H1 (cell line): ENCODE data around the gene DHCR24.

Experiments used
- ASH2L ChIP-seq: fragments of 200-600, 300-600 bp; sonication (generic); IDR thresholded peaks from one replicate; pipeline ENCODE4 v1.7.1; 2017; ENCODE audit warnings: low read length
- BCL11A ChIP-seq, 2 experiments: IDR thresholded peaks; one replicate each; pipeline ENCODE4 v1.6.1; 2011; ENCODE audit warnings: low read depth in 2 of 2, low read length in 2 of 2, mild to moderate bottlenecking in 2 of 2
- EZH2 ChIP-seq: fragments of 200-600 bp; sonication (generic); IDR thresholded peaks from 2 replicates; pipeline ENCODE4 v1.7.1; 2012; ENCODE audit warnings: low read depth, mild to moderate bottlenecking, moderate library complexity, low read length, inconsistent platforms; ENCODE audit not compliant: severe bottlenecking
- GABPA ChIP-seq: IDR thresholded peaks from 2 replicates; pipeline ENCODE4 v1.6.1; 2011; ENCODE audit warnings: mild to moderate bottlenecking, low read length, moderate library complexity, borderline replicate concordance; ENCODE audit not compliant: insufficient read depth
- POLR2A ChIP-seq, 2 experiments: IDR thresholded peaks; 1 replicate in 1 of 2; 2 replicates in 1 of 2; pipeline ENCODE4 v1.6.1; 2011; ENCODE audit warnings: low read depth in 2 of 2, low read length in 2 of 2, mild to moderate bottlenecking in 2 of 2; ENCODE audit errors: control extremely low read depth in 1 of 2
- POLR2AphosphoS5 ChIP-seq: IDR thresholded peaks from 2 replicates; pipeline ENCODE4 v1.6.1; 2011; ENCODE audit warnings: low read depth, low read length
- POU5F1 ChIP-seq: IDR thresholded peaks from 2 replicates; pipeline ENCODE4 v1.6.1; 2011; ENCODE audit warnings: low read depth, mild to moderate bottlenecking, low read length, moderate library complexity
- SP1 ChIP-seq: IDR thresholded peaks from 2 replicates; pipeline ENCODE4 v1.6.1; 2011; ENCODE audit warnings: low read depth, low read length
- SP4 ChIP-seq: IDR thresholded peaks from 2 replicates; pipeline ENCODE4 v1.6.1; 2012; ENCODE audit warnings: low read length, inconsistent platforms
- TF ChIP-seq, protein P1 (sequence below), 3 experiments: IDR thresholded peaks; 1 replicate in 2 of 3; 2 replicates in 1 of 3; pipeline versions ENCODE4 v1.5.1 to v1.6.1; 2011; ENCODE audit warnings: low read length in 3 of 3, mild to moderate bottlenecking in 3 of 3, inconsistent platforms in 2 of 3, low read depth in 1 of 3, moderate library complexity in 1 of 3; ENCODE audit not compliant: insufficient read depth in 1 of 3; ENCODE audit errors: control extremely low read depth in 1 of 3
- TF ChIP-seq, protein P2 (sequence below): IDR thresholded peaks from 2 replicates; pipeline ENCODE4 v1.6.1; 2012; ENCODE audit warnings: inconsistent platforms

DNA sequence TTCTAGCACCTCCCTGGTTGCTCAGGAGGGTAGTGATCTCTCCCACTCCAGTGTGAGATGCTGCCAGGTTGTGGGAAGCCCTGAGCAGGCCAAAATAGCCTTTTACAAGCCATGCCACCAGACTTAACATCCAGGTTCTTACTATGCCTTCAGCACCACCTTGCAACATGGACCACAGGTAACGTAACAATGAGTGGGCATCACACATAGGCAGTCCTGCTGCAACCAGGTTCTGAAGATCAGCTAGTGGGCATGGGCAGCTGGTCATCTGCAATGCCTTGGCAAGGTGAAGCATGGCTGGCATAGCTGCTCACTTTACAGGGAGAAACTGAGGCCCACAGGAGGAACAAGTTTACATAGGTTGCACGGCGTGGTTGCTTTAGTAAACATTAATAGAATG lies 40.7 kb downstream of the DHCR24 start:
- TF ChIP-seq, protein P1, sequence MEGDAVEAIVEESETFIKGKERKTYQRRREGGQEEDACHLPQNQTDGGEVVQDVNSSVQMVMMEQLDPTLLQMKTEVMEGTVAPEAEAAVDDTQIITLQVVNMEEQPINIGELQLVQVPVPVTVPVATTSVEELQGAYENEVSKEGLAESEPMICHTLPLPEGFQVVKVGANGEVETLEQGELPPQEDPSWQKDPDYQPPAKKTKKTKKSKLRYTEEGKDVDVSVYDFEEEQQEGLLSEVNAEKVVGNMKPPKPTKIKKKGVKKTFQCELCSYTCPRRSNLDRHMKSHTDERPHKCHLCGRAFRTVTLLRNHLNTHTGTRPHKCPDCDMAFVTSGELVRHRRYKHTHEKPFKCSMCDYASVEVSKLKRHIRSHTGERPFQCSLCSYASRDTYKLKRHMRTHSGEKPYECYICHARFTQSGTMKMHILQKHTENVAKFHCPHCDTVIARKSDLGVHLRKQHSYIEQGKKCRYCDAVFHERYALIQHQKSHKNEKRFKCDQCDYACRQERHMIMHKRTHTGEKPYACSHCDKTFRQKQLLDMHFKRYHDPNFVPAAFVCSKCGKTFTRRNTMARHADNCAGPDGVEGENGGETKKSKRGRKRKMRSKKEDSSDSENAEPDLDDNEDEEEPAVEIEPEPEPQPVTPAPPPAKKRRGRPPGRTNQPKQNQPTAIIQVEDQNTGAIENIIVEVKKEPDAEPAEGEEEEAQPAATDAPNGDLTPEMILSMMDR (IDR thresholded peaks at IDR 0.05; ENCODE audit: control extremely low read depth in 1 of 3, insufficient read depth in 1 of 3, low read depth in 1 of 3, low read length in 3 of 3): no peak
- TF ChIP-seq GABPA (no peak), EZH2 (no peak), ASH2L (no peak), POLR2AphosphoS5 (peak; percentile 46), POU5F1 (no peak), SP1 (no peak), POLR2A (IDR thresholded peaks at IDR 0.05; ENCODE audit: control extremely low read depth in 1 of 2, low read depth in 2 of 2, low read length in 2 of 2) (no peak; a peak in 1 of 3 replicates), BCL11A (IDR thresholded peaks at IDR 0.05; ENCODE audit: low read depth in 2 of 2, low read length in 2 of 2) (no peak), SP4 (no peak)
- TF ChIP-seq, protein P2, sequence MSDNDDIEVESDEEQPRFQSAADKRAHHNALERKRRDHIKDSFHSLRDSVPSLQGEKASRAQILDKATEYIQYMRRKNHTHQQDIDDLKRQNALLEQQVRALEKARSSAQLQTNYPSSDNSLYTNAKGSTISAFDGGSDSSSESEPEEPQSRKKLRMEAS: no peak
